ENCODE results near the gene SETD5. TPM values are rescaled to one million over a fixed set of nuclear protein-coding genes. Genes with fewer than 3 reads are reported as not detected.
A peak's percentile ranks its signal among the peaks of the same experiment; 100 is the strongest.

Gene SETD5, protein sequence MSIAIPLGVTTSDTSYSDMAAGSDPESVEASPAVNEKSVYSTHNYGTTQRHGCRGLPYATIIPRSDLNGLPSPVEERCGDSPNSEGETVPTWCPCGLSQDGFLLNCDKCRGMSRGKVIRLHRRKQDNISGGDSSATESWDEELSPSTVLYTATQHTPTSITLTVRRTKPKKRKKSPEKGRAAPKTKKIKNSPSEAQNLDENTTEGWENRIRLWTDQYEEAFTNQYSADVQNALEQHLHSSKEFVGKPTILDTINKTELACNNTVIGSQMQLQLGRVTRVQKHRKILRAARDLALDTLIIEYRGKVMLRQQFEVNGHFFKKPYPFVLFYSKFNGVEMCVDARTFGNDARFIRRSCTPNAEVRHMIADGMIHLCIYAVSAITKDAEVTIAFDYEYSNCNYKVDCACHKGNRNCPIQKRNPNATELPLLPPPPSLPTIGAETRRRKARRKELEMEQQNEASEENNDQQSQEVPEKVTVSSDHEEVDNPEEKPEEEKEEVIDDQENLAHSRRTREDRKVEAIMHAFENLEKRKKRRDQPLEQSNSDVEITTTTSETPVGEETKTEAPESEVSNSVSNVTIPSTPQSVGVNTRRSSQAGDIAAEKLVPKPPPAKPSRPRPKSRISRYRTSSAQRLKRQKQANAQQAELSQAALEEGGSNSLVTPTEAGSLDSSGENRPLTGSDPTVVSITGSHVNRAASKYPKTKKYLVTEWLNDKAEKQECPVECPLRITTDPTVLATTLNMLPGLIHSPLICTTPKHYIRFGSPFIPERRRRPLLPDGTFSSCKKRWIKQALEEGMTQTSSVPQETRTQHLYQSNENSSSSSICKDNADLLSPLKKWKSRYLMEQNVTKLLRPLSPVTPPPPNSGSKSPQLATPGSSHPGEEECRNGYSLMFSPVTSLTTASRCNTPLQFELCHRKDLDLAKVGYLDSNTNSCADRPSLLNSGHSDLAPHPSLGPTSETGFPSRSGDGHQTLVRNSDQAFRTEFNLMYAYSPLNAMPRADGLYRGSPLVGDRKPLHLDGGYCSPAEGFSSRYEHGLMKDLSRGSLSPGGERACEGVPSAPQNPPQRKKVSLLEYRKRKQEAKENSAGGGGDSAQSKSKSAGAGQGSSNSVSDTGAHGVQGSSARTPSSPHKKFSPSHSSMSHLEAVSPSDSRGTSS (N-terminal part only)
- 100 to 1,000 TPM; 106 to 154 (median 140) TPM for total RNA-seq
- total RNA-seq (2013) = 112 TPM

DNA sequence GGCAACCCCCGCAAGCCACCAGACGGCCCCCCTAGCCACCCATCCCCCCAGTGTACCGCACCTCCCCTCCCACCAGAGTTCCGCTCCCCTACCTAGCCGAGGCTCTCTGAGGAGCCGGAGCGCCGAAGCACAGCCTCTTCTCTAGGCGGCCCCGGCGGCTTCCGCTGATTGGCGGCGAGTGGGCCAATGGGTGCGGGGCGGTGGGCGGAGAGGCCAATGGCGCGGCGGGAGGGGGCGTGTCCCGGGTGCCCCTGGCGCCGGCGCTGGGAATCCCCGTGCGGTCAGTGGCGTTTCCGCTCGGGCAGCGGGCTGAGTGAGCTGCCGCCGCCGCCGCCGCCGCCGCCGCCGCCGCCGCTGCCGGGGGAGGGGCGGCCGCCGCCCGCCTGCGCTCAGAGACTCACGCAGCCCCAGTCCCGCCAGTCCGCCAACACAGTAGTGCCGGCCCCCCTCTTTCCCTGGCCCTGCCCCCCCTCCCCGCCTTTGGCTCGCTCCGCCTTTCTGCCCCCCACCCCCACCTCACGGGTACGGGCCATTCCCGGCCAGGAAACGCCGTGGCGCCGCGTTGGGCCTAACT lies at the start of gene SETD5:
Gene SETD5, plus strand, starts transcription at position 284 of the 574 bp plus-strand sequence. CDS start 31,324 bp downstream, outside the sequence.
- no peaks in the 10 kb centered on the region for H3K9me3 Mint-ChIP-seq
- intact Hi-C loops (cut with micrococcal nuclease) = loop anchor here (5.0 kb wide), 1 partner anchor 335 kb away; the partner anchor contains the start of gene BRPF1
- peak within 1 kb of the TSS; percentile 99 for H3K27ac Mint-ChIP-seq
- no peaks in the 10 kb centered on the region for H3K9me3 ChIP-seq (ENCODE audit: control insufficient read depth, insufficient read depth, low read length)
- peaks cover 11% of the 10 kb centered on the region for H3K36me3 ChIP-seq (ENCODE audit: control insufficient read depth, insufficient read depth, low read length)
- H3K4me3 ChIP-seq (ENCODE audit: low read length) = peak within 1 kb of the TSS; percentile 77
- H3K4me3 Mint-ChIP-seq = peak within 1 kb of the TSS; percentile 98
- no peak for TF ChIP-seq CTCF (IDR thresholded peaks at IDR 0.05)
- DNase-seq (peak; percentile 98 to 100), ATAC-seq (peak; percentile 60 to 82 (median 66))
- H3K27me3 Mint-ChIP-seq (ENCODE audit: low read depth in 2 of 2) = no peaks in the 10 kb centered on the region
- H3K4me1 Mint-ChIP-seq = peaks cover 64 to 73% of the 10 kb centered on the region in 2 donors
- H3K27ac ChIP-seq (ENCODE audit: low read length) = peak within 1 kb of the TSS; percentile 96
- no peaks in the 10 kb centered on the region for H3K27me3 ChIP-seq (ENCODE audit: control insufficient read depth, insufficient read depth, low read length)
- peaks cover under 1% of the 10 kb centered on the region for H3K36me3 Mint-ChIP-seq
- WGBS (ENCODE audit: insufficient coverage) = 0% methylated on average over 60 of the region's 63 CpGs
- peaks cover 25% of the 10 kb centered on the region for H3K4me1 ChIP-seq (ENCODE audit: control insufficient read depth, insufficient read depth, low read length)

GRCh38 chr3:9347887-9348286 lies 49.5 kb upstream of the SETD5 start:
- Histone ChIP-seq H3K4me3 (ENCODE audit: low read length) (no peak overlapping the region), H3K27ac (ENCODE audit: low read length) (no peak overlapping the region), H3K9me3 (ENCODE audit: control insufficient read depth, insufficient read depth, low read length) (no peaks in the 10 kb centered on the region), H3K4me1 (ENCODE audit: control insufficient read depth, insufficient read depth, low read length) (no peaks in the 10 kb centered on the region), H3K36me3 (ENCODE audit: control insufficient read depth, insufficient read depth, low read length) (no peaks in the 10 kb centered on the region), H3K27me3 (ENCODE audit: control insufficient read depth, insufficient read depth, low read length) (no peaks in the 10 kb centered on the region)
- peaks cover under 1 to 1% of the 10 kb centered on the region in 2 donors for H3K4me1 Mint-ChIP-seq
- no peak overlapping the region for H3K4me3 Mint-ChIP-seq
- H3K27me3 Mint-ChIP-seq (ENCODE audit: low read depth in 2 of 2) = no peaks in the 10 kb centered on the region
- H3K27ac Mint-ChIP-seq = no peak overlapping the region
- TF ChIP-seq CTCF (IDR thresholded peaks at IDR 0.05) = no peak
- ATAC-seq (no peak), DNase-seq (no peak)
- WGBS (ENCODE audit: insufficient coverage) = 86% methylated on average over 1 of the region's 2 CpGs
- intact Hi-C loops (cut with micrococcal nuclease) = no loop called here
- no peaks in the 10 kb centered on the region for H3K9me3 Mint-ChIP-seq
- H3K36me3 Mint-ChIP-seq = no peaks in the 10 kb centered on the region

GRCh38 chr3:9349321-9350117 lies 47.9 kb upstream of the SETD5 start:
- DNase-seq (no peak), ATAC-seq (no peak)
- no peak overlapping the region for H3K27ac ChIP-seq (ENCODE audit: low read length)
- intact Hi-C loops (cut with micrococcal nuclease) = no loop called here
- H3K9me3 ChIP-seq (ENCODE audit: control insufficient read depth, insufficient read depth, low read length) = no peaks in the 10 kb centered on the region
- Mint-ChIP-seq H3K27me3 (ENCODE audit: low read depth in 2 of 2) (no peaks in the 10 kb centered on the region), H3K36me3 (no peaks in the 10 kb centered on the region), H3K4me1 (peaks cover 5 to 6% of the 10 kb centered on the region in 2 donors), H3K4me3 (no peak overlapping the region), H3K27ac (no peak overlapping the region), H3K9me3 (no peaks in the 10 kb centered on the region)
- 73% methylated on average over 2 of the region's 2 CpGs for WGBS (ENCODE audit: insufficient coverage)
- no peak for TF ChIP-seq CTCF (IDR thresholded peaks at IDR 0.05)
- no peaks in the 10 kb centered on the region for H3K4me1 ChIP-seq (ENCODE audit: control insufficient read depth, insufficient read depth, low read length)
- no peak overlapping the region for H3K4me3 ChIP-seq (ENCODE audit: low read length)
- H3K27me3 ChIP-seq (ENCODE audit: control insufficient read depth, insufficient read depth, low read length) = no peaks in the 10 kb centered on the region
- H3K36me3 ChIP-seq (ENCODE audit: control insufficient read depth, insufficient read depth, low read length) = no peaks in the 10 kb centered on the region
